Coronary artery (tissue), 2 donors: ENCODE data around the gene DPP8.

Experiments used
- DNase-seq: peaks from one replicate; pipeline ENCODE4 v3.0.0-alpha.2; 2017; ENCODE audit warnings: low spot score
- H3K27ac ChIP-seq, 2 donors: fragments of 200-600 bp; sonication (generic); one replicate each; pipeline ENCODE4 v1.5.1; 2016 to 2019
- H3K4me3 ChIP-seq: fragments of 200-600 bp; sonication (generic); 2 replicates; pipeline ENCODE4 v1.5.1; 2016; ENCODE audit warnings: mild to moderate bottlenecking, moderate library complexity
- TF ChIP-seq, protein P1 (sequence below): fragments of 200-600 bp; sonication (generic); IDR thresholded peaks from one replicate; pipeline ENCODE4 v1.5.1; 2019; ENCODE audit warnings: antibody characterized with exemption

Gene DPP8

GRCh38 chr15:65393557-65393956 lies 123.9 kb downstream of the DPP8 start:
- no peak for DNase-seq
- Histone ChIP-seq H3K27ac (no peak overlapping the region), H3K4me3 (no peak overlapping the region)
- TF ChIP-seq, protein P1, sequence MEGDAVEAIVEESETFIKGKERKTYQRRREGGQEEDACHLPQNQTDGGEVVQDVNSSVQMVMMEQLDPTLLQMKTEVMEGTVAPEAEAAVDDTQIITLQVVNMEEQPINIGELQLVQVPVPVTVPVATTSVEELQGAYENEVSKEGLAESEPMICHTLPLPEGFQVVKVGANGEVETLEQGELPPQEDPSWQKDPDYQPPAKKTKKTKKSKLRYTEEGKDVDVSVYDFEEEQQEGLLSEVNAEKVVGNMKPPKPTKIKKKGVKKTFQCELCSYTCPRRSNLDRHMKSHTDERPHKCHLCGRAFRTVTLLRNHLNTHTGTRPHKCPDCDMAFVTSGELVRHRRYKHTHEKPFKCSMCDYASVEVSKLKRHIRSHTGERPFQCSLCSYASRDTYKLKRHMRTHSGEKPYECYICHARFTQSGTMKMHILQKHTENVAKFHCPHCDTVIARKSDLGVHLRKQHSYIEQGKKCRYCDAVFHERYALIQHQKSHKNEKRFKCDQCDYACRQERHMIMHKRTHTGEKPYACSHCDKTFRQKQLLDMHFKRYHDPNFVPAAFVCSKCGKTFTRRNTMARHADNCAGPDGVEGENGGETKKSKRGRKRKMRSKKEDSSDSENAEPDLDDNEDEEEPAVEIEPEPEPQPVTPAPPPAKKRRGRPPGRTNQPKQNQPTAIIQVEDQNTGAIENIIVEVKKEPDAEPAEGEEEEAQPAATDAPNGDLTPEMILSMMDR: no peak

DNA sequence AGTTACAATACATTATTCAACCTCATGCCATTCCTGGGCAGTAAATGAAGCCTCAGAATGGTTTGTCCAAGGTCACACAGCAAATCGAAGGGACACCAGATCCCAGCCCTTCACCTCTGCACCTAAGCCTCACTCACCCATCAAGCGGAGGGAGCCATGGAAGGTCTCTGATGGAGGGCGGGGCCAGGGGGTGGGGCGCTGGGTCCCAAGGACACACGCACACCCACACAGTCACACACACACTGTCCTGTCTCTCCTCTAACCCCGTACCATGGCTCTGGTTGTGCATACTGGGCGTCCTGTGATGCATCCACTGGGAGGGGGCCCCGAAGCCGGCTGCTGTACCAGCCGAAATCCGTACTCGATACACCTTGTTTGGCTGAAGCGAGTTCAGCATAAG lies 124.4 kb downstream of the DPP8 start:
- TF ChIP-seq, protein P1: no peak
- DNase-seq: no peak
- Histone ChIP-seq H3K27ac (no peak overlapping the region), H3K4me3 (no peak overlapping the region)
